ENCODE data around the gene NCKAP5L. TPM values are rescaled to one million over a fixed set of nuclear protein-coding genes. Genes with fewer than 3 reads are reported as not detected.

The NCKAP5L gene
- total and polyA plus RNA-seq, 2 of the 8 experiments (the other 6 are each of a cell fraction or from before 2014, with no cell fraction given), result 9.4 to 27.9 TPM

- Histone ChIP-seq H3K4ac (replicated peaks; ENCODE audit: insufficient read length, low read depth, low read length) (peak overlapping the region; percentile 44), H3K23ac (ENCODE audit: insufficient read length) (no peak overlapping the region), H4K8ac (ENCODE audit: extremely low read depth, insufficient read depth, low read length) (peak overlapping the region; percentile 71), H3K27ac (ENCODE audit: low read depth, low read length) (peak overlapping the region; percentile 26; the same call in 1 of the 2 replicates), H3K4me1 (replicated peaks in 1 of 4; ENCODE audit: control insufficient read depth in 3 of 4, insufficient read depth in 4 of 4, low read length in 3 of 4) (peaks cover 3 to 27% (median 18%) of the 10 kb centered on the region in 4 experiments), H3K56ac (replicated peaks; ENCODE audit: insufficient read length, low read depth, low read length) (peak overlapping the region; percentile 47), H2AFZ (ENCODE audit: low read length) (no peak overlapping the region), H3K4me3 (ENCODE audit: extremely low read depth in 1 of 4, insufficient read depth in 2 of 4, low read depth in 3 of 4, low read length in 4 of 4) (peak overlapping the region; percentile 75 to 90 (median 82)), H3K14ac (ENCODE audit: insufficient read length) (peak overlapping the region; percentile 32), H4K91ac (replicated peaks; ENCODE audit: insufficient read length, low read length) (no peak overlapping the region), H3K9me3 (ENCODE audit: insufficient read depth in 2 of 2, low read depth in 1 of 2, low read length in 1 of 2) (no peaks in the 10 kb centered on the region), H3K27me3 (replicated peaks in 1 of 4; ENCODE audit: control insufficient read depth in 3 of 4, extremely low read depth in 1 of 4, insufficient read depth in 3 of 4, low read length in 3 of 4) (no peaks in the 10 kb centered on the region), H2BK12ac (ENCODE audit: low read depth, low read length) (peak overlapping the region; percentile 76; the same call in 1 of the 2 replicates), H3K79me2 (ENCODE audit: control insufficient read depth in 1 of 2, insufficient read depth in 2 of 2, low read length in 2 of 2) (peaks cover 8 to 43% of the 10 kb centered on the region in 2 experiments; a peak in 3 of 4 replicates), H3K18ac (ENCODE audit: extremely low read depth, low read length) (peak overlapping the region; percentile 62; the same call in 1 of the 2 replicates), H3K23me2 (ENCODE audit: low read depth, low read length) (peaks cover 13% of the 10 kb centered on the region), H3K9ac (replicated peaks in 1 of 4; ENCODE audit: extremely low read depth in 1 of 4, low read depth in 3 of 4, low read length in 3 of 4) (peak overlapping the region; percentile 57 to 71 (median 62)), H2BK15ac (ENCODE audit: low read length) (no peak overlapping the region), H2AK5ac (ENCODE audit: low read depth, low read length) (peak overlapping the region; percentile 54; the same call in 1 of the 2 replicates), H3K36me3 (ENCODE audit: control insufficient read depth in 2 of 4, insufficient read depth in 4 of 4, low read length in 3 of 4) (no peaks in the 10 kb centered on the region; a peak in 1 of 8 replicates), H4K20me1 (replicated peaks in 1 of 2; ENCODE audit: control insufficient read depth in 1 of 2, insufficient read depth in 2 of 2, low read length in 2 of 2) (peaks cover 15 to 21% of the 10 kb centered on the region in 2 experiments), H3K79me1 (ENCODE audit: low read depth, low read length) (peaks cover 17% of the 10 kb centered on the region; the same call in 1 of the 2 replicates), H4K5ac (ENCODE audit: insufficient read length, low read depth, low read length) (peak overlapping the region; percentile 90), H3K4me2 (ENCODE audit: insufficient read depth in 1 of 2, low read depth in 2 of 2, low read length in 2 of 2) (peak overlapping the region; percentile 81 to 96), H2BK20ac (ENCODE audit: low read length) (0 out of 2 replicates have a peak overlapping the region, but pooled peaks have one; percentile 13), H2BK5ac (ENCODE audit: low read depth, low read length) (peak overlapping the region; percentile 84; the same call in 1 of the 2 replicates), H2BK120ac (replicated peaks; ENCODE audit: low read depth, low read length) (peak overlapping the region; percentile 8)
- 3% methylated on average over 18 of the region's 38 CpGs; no CpG with 5 or more reads in 1 of the 2 experiments for WGBS, 2 experiments (ENCODE audit: extremely low coverage in 1 of 2, insufficient coverage in 1 of 2, insufficient read length in 1 of 2, insufficient replicate concordance in 2 of 2, low coverage in 1 of 2, low lambda C conversion rate in 2 of 2, missing lambda C conversion rate in 1 of 2)
- FAIRE-seq, result no peak
- CTCF ChIA-PET (ENCODE audit: partially characterized antibody), result interaction anchor here (0.9 to 6.0 kb wide), 11 partner anchors 11 to 140 kb away, joined by 3 to 30 read pairs (median 5); no protein-coding TSS in a partner anchor
- POLR2A ChIA-PET (ENCODE audit: partially characterized antibody), result interaction anchor here (0.6 to 5.6 kb wide), 23 partner anchors 9 to 205 kb away, joined by 3 to 59 read pairs (median 5); partner anchors contain the start of genes BCDIN3D, FMNL3 and TMBIM6
- DNase-seq (ENCODE audit: low read depth in 1 of 2, low spot score in 2 of 2), result peak in 1 of 2 experiments; percentile 84
- peak; percentile 44 for TF ChIP-seq NRF1 (IDR thresholded peaks at IDR 0.05; ENCODE audit: low read depth, low read length)
- peak; percentile 19; the same call in 1 of the 2 replicates for TF ChIP-seq TBP (IDR thresholded peaks at IDR 0.05; ENCODE audit: low read depth, low read length)
- TF ChIP-seq PHF8 (conservative IDR thresholded peaks at IDR 0.05; ENCODE audit: low read depth, low read length), result 0 out of 2 replicates have a peak, but pooled peaks have one; percentile 14
- peak; percentile 65 for TF ChIP-seq KDM4A (IDR thresholded peaks at IDR 0.05; ENCODE audit: low read depth, low read length, severe bottlenecking)
- TF ChIP-seq TEAD4 (IDR thresholded peaks at IDR 0.05; ENCODE audit: low read depth, low read length), result peak; percentile 62; the same call in 1 of the 2 replicates
- TF ChIP-seq RBBP5 (IDR thresholded peaks at IDR 0.05; ENCODE audit: borderline replicate concordance, low read depth, low read length), result peak; percentile 69; the same call in 1 of the 2 replicates
- peak in 1 of 2 experiments; percentile 34; a peak in 1 of 3 replicates for TF ChIP-seq POLR2A (IDR thresholded peaks at IDR 0.05; ENCODE audit: control extremely low read depth in 1 of 2, low read depth in 2 of 2, low read length in 2 of 2)
- peak; percentile 48 for TF ChIP-seq CTBP2 (IDR thresholded peaks at IDR 0.05; ENCODE audit: borderline replicate concordance, insufficient read depth, insufficient read length, low read length)
- TF ChIP-seq SIN3A (conservative IDR thresholded peaks at IDR 0.05 in 1 of 2, IDR thresholded peaks at IDR 0.05 in 1 of 2; ENCODE audit: low read depth in 1 of 2, low read length in 2 of 2), result peak; percentile 31 to 87; a peak in 2 of 4 replicates
- no peak for TF ChIP-seq RFX5 (IDR thresholded peaks at IDR 0.05; ENCODE audit: borderline replicate concordance, low read depth, low read length)
These were observed 663 bp downstream of the NCKAP5L start for GRCh38 chr12:49827401-49828099.

All from H1 (cell line).